ENCODE results near the gene RALGAPA1. TPM values are rescaled to one million over a fixed set of nuclear protein-coding genes. Genes with fewer than 3 reads are reported as not detected.

Gene RALGAPA1
- total and polyA plus RNA-seq, 9 of the 15 experiments (the other 6 are each of a cell fraction or from before 2014, with no cell fraction given): 2.5 to 16.3 (median 6.2) TPM

DNA sequence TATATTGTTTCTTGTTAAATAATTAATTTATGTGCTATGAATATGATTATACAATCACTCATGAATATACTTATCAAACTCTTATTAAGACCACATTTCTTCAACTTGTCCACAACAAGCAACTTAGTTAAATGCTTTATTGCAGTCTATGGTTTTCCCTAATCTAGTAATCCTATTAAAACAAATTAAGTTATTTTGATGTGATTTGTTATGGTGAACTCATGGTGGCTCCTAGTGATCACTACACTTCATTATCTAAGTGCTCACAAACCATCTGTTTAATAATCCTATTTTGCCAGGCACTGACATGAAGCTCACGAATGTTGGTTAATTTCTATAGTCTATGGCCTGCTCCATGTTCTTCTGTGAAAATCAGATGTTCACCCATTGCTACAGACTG, 232.2 kb downstream of the RALGAPA1 start (continued):
- TF ChIP-seq YY1 (IDR thresholded peaks at IDR 0.05; ENCODE audit: borderline replicate concordance in 1 of 3, control insufficient read depth in 1 of 3, extremely low read depth in 1 of 3, insufficient read depth in 3 of 3, insufficient read length in 1 of 3, insufficient replicate concordance in 2 of 3, low read depth in 1 of 3, low read length in 2 of 3) (no peak), RAD21 (CRISPR knock-in tag; conservative IDR thresholded peaks at IDR 0.05 in 1 of 2, IDR thresholded peaks at IDR 0.05 in 1 of 2) (no peak), SETDB1 (IDR thresholded peaks at IDR 0.05; ENCODE audit: low read length) (no peak), SOX6 (IDR thresholded peaks at IDR 0.05) (no peak), NCOA6 (IDR thresholded peaks at IDR 0.05) (no peak), SMAD3 (CRISPR knock-in tag; conservative IDR thresholded peaks at IDR 0.05) (no peak), ZNF561 (CRISPR knock-in tag; conservative IDR thresholded peaks at IDR 0.05) (no peak)
- TF ChIP-seq, protein P1, sequence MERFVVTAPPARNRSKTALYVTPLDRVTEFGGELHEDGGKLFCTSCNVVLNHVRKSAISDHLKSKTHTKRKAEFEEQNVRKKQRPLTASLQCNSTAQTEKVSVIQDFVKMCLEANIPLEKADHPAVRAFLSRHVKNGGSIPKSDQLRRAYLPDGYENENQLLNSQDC (CRISPR knock-in tag; IDR thresholded peaks at IDR 0.05): no peak

DNA sequence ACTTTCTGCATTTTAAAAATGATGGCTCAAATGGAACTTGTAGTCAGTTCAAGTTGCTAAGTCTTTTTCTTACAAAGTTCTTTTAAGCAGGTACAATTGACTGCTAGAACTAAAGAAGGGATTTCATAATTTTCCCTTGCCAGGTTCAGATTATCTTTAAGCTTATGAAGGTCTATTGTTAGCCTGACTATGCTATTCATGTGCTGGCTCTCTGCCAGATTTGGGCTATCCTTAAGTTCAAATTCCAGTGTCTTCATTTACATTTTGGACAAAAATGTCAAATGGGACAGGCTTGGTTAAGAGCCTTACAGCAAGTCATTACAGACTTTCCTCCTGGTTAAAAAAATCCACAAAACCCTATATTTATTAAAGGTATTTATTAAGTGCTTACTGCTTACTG, 232.8 kb downstream of the RALGAPA1 start:
- Histone ChIP-seq H3K9ac (ENCODE audit: insufficient read depth in 1 of 2, low read depth in 2 of 2, low read length in 2 of 2) (no peak overlapping the region), H2AFZ (ENCODE audit: low read depth, low read length) (no peak overlapping the region), H3K9me3 (replicated peaks; ENCODE audit: control insufficient read depth, insufficient read depth, low read depth, low read length) (no peaks in the 10 kb centered on the region), H3K4me1 (replicated peaks in 1 of 2; ENCODE audit: control insufficient read depth in 2 of 2, insufficient read depth in 2 of 2, low read length in 2 of 2) (no peaks in the 10 kb centered on the region), H4K20me1 (replicated peaks; ENCODE audit: control insufficient read depth, insufficient read depth, low read length) (no peaks in the 10 kb centered on the region), H3K36me3 (ENCODE audit: control insufficient read depth, insufficient read depth, low read length) (no peaks in the 10 kb centered on the region), H3K4me3 (no peak overlapping the region), H3K27me3 (ENCODE audit: control insufficient read depth in 2 of 2, insufficient read depth in 2 of 2, low read length in 2 of 2) (no peaks in the 10 kb centered on the region), H3K79me2 (ENCODE audit: control insufficient read depth, insufficient read depth, low read length) (no peaks in the 10 kb centered on the region), H3K4me2 (ENCODE audit: insufficient read depth, low read length) (no peak overlapping the region), H3K9me1 (ENCODE audit: control insufficient read depth, insufficient read depth, low read length) (no peaks in the 10 kb centered on the region), H3K27ac (ENCODE audit: extremely low read depth, low read depth, low read length) (no peak overlapping the region)
- ChIA-PET CTCF (ENCODE audit: low intra/inter-chr PET ratio) (no interaction called here), POLR2A (no interaction called here)
- ATAC-seq (no peak), DNase-seq (ENCODE audit: extremely low read depth in 1 of 4, low spot score in 3 of 4) (no peak), FAIRE-seq (no peak)
- in situ Hi-C loops (cut with MboI): no loop called here
- TF ChIP-seq NFIC (IDR thresholded peaks at IDR 0.05) (peak; percentile 78), NFIX (CRISPR knock-in tag; IDR thresholded peaks at IDR 0.05; ENCODE audit: low read depth) (peak; percentile 37; the same call in 1 of the 2 replicates), COPS2 (conservative IDR thresholded peaks at IDR 0.05) (no peak), FOXJ3 (CRISPR knock-in tag; IDR thresholded peaks at IDR 0.05) (no peak)
- TF ChIP-seq, protein P2, sequence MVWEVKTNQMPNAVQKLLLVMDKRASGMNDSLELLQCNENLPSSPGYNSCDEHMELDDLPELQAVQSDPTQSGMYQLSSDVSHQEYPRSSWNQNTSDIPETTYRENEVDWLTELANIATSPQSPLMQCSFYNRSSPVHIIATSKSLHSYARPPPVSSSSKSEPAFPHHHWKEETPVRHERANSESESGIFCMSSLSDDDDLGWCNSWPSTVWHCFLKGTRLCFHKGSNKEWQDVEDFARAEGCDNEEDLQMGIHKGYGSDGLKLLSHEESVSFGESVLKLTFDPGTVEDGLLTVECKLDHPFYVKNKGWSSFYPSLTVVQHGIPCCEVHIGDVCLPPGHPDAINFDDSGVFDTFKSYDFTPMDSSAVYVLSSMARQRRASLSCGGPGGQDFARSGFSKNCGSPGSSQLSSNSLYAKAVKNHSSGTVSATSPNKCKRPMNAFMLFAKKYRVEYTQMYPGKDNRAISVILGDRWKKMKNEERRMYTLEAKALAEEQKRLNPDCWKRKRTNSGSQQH (CRISPR knock-in tag; IDR thresholded peaks at IDR 0.05): no peak
- TF ChIP-seq, protein P3, sequence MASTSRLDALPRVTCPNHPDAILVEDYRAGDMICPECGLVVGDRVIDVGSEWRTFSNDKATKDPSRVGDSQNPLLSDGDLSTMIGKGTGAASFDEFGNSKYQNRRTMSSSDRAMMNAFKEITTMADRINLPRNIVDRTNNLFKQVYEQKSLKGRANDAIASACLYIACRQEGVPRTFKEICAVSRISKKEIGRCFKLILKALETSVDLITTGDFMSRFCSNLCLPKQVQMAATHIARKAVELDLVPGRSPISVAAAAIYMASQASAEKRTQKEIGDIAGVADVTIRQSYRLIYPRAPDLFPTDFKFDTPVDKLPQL (IDR thresholded peaks at IDR 0.05; ENCODE audit: extremely low read depth, insufficient read length): no peak
- intact Hi-C loops (cut with micrococcal nuclease): no loop called here
- no TSS peak for BruUV-seq (replicated peaks)

Measured in K562 (cell line).